NCI-H1694 (cell line): ENCODE data around the gene SKIC8.

ENCODE experiments used
- DNase-seq: peaks from one replicate; lab custom pipeline; 2025; lab: John Stamatoyannopoulos, UW

Gene SKIC8

DNA sequence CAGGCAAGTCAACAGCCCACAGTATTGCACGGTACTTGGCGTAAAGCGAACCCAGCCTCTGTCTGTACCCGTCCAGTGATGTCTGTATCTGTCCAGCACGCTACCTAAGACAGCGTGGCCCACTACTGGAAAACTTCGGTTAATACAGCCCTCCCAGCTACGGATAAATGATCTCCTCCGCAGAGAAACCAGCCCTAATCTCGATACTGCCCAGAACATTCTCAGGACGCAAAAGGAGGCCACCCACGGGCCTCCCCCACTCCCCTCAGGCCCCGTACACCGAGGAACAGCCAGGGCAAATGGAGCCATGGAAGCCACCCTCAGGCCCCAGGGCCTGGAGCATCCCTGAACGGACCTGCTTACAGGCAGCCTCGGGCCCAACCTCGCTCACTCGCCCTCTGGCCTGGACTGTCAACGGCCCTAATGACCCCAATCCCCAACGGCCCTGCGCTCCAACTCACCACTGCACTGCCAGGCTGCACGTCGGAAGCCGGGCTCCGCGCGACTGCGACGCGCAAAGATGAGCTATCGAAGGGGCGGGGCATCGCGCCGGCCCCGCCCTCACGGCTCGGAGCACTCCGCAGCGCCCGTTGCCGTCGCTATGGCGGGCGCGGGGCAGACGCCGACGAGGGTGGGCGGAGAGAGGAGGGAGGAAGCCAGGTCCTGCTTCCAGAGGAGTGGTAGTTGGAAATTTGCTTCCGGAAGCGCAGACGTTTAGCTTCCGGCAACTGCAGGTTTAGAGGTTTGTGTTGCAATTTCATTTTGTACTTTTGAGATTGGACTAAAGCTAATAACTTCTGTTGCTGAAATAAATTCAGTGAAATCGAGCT, at the start of gene SKIC8:
SKIC8 (minus strand) TSS at position 509 of the 830 bp plus-strand sequence. CDS start 3,923 bp downstream, outside the sequence.
- peak; percentile 80 for DNase-seq

DNA sequence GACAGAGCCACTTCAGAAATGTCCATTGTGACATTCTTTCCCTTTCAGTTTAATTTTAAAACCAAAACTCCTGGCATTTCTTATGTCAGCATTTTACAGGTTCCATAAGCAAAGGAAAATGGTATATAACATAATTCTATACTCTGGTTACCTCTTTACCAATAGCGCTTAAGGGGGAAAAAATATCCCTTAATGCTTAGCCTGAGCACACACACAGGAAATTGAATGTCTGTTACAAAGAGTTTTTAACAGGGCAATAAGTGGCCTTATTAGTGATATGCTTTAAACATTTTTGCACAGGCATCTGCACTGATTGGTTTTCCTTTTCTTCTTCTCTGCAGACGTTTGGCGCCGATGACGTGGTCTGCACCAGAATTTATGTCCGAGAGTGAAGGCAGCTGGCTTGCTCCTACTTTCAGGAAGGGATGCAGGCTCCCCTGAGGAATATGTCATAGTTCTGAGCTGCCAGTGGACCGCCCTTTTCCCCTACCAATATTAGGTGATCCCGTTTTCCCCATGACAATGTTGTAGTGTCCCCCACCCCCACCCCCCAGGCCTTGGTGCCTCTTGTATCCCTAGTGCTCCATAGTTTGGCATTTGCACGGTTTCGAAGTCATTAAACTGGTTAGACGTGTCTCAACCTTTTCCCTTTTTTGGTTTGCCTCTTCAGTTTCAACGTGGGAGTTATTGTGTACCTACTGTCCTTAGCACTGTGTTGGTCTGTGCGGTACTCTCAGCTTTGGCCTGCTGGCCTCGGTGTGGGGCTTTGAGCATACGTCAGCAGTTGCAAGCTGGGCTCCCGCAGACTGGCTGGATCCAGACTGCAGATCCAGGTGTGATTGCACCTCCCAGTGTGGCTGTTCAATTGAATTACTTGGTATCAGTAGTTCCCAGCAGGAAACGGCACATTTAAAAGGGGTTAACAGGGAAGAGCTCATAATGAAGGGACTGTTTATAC, 48.5 kb upstream of the SKIC8 start:
- DNase-seq, result no peak

DNA sequence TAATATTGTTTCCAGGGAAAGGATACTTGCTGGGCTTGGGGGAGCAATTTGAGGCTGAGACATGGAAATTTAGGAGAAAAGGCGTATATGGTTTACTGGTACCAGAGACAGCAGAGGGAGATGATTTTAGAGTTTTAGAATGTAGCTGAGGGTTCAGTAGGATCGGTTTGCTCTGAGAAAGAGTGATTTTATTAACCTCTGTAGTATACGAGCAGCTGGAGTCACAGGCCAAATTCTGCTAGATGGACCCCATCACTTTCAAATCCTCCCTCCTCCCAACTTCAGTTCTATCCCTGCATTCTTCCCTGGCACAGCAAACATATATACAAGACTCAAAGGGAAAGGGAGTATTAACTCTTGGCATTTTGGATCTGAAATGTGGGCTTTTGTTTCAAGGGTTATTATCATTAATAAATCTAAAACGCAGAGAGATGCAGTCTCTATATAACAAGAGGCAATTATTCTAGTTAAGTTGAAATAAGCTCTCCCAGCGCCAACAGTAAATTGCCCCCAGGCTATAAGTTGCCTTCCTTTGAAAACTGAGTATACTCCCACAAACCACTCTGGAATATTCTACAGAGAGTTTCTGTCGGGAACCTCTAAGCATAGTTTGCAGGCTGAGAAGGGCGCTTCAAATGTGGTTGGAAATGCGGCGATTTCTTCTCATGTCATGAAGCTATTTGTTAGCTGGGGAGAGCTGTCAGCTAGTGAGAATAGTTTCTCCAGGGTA, 46.2 kb upstream of the SKIC8 start:
- DNase-seq, result no peak

DNA sequence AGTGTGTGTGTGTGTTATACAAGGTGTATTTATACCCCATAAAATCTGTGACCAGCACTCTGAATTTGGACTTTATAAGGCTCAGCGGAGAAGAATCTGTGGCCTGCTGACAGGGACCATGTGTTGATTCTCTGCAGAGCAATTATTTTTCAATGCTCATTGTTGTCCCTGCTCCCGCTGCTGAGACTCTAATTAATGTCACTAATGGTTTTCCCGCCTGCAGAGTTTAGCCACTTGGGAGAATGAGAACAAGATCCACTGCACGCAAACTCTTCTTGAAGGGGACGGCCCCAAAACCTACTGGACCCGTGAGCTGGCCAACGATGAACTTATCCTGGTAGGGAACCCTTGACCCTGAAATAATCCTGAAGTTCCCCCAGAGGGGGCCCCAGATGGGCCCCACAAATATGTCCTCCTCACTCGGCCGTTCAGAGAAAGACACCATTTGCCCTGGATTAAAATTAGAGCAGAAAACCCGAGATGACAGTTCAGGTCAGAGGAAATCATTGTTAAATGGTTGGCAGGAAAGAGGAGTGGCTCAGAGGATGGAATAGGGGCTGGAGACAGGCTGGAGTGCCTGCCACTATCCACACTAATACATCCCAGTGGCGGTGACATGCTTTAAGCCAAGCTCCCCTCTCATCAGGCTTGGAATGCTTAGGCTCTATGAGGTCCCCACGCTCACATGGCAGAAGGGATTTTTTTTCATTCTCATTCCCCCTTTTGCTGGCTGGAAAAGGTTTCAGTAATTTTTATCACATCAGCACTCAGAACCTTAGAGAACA, 44.1 kb upstream of the SKIC8 start:
- no peak for DNase-seq

DNA sequence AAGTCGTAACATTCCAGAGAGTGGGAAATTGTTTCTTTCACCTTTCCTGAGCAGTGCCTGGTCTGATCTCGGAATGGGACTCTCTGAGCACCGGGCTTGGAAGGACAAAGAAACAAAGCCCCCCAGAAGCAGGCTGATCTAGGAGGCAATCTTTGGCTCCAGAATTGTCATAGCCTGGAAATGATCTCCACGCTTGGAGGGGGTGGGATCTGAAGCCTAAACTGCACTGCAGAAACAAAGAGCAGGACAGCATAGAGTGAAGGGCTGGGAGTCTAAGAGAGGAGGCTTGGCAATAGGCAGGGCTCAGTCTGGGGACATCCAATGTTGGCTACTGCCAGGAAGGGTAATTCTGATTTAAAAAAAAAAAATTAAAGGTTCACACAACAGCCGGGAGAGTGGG, 42.6 kb upstream of the SKIC8 start:
- no peak for DNase-seq

DNA sequence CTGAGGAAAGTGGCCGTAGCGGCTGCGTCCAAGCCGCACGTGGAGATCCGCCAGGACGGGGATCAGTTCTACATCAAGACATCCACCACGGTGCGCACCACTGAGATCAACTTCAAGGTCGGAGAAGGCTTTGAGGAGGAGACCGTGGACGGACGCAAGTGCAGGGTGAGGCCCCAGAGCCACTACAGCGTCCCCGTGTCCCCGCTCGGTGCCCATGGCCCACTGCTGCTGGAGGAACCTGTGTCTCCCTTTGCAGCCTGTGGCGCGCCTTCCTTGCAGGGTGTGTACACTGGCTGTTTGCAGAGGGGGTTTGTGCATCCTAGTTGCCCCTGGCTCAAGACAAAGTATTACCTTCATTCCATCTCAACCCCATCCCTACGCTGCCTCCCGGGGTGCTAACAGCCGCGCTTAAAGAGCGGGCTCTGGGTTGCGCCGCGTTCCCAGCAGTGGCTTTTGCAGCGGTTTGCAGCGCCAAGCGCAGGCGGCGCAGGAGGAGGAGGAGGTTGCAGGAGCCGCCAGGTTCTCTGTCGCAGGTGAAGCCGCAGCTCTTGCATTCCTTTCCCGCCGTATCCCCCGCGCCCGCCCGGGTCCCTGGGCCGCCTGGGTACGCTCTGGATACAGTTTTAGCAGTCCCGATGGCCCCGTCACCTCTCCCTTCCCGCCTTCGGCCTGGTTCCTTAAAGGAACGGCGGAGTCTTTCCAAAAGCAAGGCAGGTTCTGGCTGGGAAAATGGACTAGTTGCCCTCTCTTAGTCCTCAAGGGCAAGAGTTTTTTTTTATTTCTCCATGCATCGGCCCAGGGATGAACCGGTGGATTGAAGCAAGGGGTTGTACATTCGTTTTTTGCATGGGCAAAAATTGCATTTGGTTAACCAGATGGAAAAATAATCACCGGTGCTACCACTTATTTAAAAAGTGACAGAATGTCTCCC, 41.9 kb upstream of the SKIC8 start:
- no peak for DNase-seq

DNA sequence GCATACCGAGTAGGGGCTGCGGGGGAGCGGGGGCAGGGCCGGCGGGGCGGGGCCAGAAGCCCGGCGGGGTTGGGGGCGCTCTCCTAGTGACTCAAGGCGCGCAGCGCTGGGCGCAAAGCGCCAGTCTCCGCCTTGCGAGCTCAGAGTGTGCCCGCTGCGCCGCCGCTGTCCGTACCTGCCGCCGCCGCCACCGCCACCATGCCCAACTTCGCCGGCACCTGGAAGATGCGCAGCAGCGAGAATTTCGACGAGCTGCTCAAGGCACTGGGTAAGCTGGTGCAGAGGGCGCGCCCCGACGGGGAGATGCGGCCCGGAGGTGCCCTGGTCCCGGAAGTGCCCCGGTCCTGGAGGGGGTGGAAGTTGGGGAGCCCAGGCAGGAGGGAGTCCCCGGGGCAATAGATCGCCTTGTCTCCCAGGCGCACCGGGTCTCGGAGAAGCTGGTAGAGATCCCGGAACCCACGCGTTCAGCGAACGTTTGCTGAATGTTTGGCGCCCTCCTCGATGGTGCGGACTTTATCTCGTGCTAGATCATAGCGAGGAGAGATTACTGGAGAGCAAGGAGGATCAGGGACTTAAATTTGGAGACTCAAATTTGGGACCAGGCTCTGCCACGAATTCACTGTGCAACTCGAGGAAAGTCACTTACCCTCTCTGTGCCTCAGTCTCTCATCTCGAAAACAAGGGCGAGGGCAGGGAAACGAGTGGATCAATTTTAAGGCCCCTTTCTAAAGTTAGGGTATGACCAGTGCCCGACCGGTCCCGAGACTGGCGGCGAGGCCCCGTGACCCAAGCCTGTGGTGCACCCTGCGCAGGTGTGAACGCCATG, 41.0 kb upstream of the SKIC8 start, which contains the start of gene CRABP1:
CRABP1 (plus strand) TSS at position 123 of the 826 bp plus-strand sequence; CDS start at position 199, 76 bp downstream.
- peak; percentile 9 for DNase-seq

DNA sequence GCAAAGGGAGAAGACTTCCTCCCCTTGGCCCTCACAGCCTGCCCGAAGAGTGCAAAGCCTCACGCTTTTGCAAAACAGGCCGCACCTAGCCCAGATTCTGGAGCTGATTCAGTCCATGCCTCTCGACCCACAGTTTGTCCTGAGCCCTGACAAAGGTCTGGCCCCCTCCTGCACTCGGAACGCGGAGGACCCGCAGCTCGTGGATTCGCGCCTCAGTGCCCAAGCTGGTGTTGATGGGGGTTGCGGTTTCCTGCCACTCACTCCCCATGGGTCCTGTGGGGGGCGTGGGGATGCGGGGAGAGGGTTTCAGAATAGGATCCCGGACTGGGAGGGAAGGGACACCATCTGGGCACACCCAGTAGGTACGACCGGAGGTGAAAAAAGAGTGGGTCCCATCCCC, 40.1 kb upstream of the SKIC8 start:
- no peak for DNase-seq

DNA sequence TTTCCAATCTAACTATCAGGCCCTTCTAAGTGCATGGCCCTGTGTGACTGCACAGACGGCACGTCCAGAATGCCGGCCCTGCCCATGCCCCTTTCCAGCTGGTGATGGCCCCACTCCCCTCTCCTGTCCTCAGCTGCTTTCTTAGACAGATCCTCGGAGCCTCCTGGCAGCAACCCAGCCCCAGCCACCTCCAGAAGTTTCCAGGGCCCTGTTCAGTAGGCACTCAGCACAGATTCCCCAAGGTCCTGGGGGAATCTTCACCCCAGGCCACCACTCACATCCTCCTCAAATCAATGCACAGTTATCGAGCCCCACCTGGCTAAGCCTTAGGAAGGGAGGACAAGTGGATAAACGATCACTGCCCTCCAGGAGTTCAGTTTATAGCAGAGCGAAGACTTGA, 39.4 kb upstream of the SKIC8 start:
- DNase-seq, result no peak

DNA sequence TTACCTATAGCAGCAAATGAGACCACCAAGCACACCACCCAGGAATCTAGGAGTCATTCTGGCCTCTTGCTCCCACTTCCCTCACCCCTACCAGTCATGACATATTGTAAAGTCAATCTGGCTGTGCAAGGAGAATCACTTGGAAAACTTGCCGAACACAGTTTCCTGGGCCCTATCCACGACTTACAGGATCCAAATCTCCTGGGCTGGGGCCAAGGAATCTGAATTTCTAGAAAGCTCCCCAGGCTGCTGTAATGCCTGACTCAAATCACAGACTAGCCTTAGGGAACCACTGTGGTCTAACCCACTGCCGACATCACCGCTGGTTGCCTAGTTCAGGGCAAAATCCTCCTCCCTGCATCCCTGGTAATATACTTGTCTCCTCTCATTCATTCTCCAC, 36.6 kb upstream of the SKIC8 start:
- no peak for DNase-seq

DNA sequence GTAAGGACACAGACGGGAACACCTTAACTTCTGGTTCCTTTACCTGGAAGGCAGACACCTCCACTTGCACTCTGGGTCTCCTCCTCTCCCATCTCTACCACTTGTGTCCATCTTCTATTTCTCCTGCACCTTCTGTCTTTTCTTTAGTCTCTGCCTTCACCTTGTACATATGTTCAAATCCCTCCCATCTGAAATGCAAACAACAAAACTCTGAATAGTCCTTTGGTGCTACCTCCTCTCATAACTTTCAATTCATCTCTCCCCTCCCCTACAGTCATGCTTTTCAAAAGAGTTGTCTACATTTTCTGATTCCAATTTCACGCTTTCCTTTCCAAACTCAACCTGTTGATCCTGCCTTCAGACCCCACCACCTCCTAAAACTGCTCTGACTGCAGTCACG, 35.4 kb upstream of the SKIC8 start:
- DNase-seq, result no peak

DNA sequence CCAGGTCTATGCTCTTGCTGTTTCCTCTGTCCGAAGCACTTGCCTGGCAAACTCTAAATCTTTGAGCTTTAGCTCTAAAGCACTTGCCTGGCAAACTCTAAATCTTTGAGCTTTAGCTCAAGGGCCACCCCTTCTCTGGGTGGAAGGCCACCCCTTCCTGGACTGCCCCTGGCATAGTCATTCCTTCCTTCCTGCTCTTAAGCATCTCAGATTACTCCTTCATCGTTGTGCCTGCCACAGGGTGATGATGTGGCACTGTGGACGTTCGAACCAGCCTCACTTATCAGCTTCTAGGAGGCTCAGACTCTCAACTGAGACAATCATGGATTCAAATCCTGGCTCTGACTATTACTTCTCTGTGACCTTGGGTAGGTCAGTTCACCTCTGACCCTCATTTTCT, 30.2 kb upstream of the SKIC8 start:
- no peak for DNase-seq

DNA sequence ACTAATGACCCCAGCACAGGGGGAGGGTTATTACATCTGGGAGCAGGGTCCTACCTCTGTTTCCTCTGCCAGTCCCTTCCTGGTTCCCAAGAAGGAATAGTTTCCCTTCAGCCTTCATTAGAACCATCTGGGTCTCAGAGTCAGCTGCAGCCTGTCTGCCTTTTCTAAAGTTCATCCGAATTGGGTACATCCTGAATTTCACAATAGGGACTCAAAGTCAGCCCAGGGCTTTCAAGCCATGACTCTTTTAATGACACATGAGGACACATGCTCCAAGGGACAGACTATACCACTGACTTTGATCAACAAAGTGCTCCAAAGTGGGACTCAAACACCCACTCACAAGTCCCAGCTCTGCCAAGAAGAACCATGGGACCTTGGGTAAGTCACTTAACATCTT, 28.1 kb upstream of the SKIC8 start:
- no peak for DNase-seq

DNA sequence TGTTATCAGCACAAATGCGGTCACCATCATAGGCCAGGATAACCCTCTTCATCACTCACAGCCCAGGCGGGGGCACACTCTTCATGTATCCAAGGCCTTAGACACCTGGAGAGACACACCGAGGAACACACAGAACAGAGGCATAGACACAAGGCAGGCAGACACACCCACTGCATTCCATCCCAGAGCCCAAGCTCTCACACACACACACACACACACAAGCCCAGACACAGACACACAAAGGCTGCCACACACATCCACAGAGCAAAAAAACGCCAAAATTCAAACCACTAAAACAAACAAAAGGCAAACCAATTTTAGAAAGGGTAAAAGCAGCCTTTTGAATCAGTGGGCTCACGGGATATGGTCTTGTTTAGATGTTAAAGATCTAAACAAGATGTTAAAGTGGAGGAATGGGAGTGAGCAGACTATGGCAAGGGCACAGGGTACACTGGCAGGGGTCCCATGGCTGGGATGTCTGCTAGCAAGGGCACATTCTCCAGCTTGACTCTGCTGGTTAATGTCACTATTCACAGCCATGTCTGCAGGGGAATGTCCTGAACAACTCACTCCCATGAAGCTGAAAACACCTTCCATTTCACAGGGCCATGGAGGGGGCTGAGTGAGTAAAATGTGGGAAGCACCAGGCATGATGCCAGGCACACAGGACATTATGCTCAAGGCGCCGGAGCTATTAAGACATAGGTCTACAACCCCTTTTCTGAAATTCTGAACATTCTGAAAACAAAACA, 25.9 kb upstream of the SKIC8 start:
- DNase-seq, result no peak

DNA sequence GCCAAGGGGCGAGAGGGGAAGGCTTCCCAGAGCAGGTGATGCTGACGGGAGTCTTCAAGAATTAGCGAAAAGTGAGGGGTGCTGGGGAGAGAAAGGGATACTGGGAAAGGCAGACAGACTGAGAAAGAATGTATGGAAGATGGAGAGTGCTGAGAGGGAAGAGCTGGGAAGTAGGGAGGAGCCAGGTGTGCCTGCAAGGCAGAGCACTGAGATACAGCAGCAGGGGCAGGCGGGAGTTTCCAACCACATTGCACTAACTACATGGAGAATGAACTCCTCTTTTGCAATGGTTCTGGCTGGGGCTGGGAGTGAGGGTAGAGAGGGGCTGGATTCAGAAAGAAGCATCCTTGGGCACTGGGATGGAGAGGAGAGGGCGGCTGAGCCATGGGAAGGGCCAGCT, 24.7 kb upstream of the SKIC8 start:
- DNase-seq, result no peak

DNA sequence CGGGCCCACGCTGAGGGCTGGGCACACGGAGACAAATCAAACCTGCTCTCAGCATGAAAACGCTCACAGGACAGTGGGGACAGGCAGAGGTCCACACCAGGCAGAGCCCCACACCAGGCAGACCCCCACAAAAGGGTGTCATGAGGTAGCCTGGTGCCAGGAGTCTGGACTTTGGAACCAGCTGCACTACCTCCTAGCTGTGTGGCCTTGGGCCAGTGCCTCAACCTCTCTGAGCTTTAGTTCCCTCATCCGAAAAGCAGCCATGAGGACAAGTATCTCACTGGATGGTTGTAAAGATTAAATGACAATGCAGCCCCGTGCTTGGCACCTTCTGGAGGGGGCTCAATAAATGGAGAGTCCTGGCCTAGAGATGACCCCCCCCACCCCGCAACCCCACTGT, 24.3 kb upstream of the SKIC8 start:
- DNase-seq, result no peak

DNA sequence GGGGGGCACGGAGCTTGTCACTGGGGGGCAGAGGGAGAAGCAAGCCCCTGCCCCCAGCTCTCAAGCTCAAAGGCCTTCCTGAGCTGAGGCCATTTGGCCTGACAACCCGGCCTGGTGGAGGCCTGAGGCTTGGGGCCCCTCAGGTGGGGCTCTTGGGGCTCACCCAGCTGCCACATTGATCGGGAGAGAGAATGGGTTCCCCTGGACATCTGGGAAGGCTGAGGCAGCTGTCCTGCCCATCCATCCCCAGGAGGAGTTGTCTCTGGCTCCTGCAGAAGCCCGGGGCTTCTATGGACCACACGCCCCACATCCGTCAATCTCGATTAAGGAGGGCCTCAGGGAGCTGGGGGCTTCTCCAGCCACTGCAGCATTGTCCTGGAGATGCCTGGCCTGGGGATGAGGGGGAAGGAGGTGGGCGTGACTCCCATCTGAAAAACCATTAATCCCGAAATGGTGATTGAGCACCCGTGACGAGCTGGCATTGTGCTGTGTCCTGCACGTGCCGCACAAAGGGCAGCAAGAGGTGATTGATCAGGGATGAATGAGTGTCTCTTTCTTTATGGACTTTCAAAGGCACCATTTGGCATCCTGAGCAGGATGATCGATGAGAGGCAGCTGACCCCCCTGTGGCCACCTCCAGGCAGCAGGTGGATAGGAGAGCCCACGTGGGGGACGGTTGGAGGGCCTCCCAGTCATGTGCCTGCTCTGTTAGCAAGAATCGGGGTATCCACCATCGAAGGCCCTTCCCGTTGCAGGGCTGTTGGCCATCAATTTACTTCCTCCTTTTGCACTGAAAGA, 23.5 kb upstream of the SKIC8 start:
- DNase-seq, result no peak

DNA sequence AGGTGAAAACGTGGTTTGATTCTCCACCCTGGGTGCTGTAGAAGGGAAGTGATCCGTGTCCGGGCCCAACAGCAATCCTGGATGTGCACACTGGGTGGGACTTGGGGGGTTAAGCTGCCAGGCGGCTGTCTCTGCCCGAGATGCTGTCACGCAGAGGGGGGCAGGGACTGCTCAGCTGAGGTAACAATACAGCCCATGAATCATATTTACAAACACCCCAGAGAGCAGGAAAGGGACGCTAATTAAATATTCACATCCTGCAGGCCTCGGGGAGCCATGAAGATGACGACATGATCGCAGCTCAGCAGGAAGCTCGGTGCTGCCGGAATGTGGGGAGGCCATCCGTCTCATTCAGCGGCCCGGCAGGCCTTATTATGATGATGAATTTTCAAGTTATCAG, 22.8 kb upstream of the SKIC8 start:
- DNase-seq, result no peak
